OCI-LY7 (cell line): ENCODE measurements around the gene PEPD. TPM values are rescaled to one million over a fixed set of nuclear protein-coding genes. Genes with fewer than 3 reads are reported as not detected.

Source experiments
- BruUV-seq: library from RNA; stranded (reverse); fragments of 400-500 nt; replicated peaks from 2 replicates; lab custom pipeline; 2021; lab: Mats Ljungman, UMichigan
- CTCF ChIA-PET: fragments of 300-600 bp; sonication (Branson Sonifier 250); formaldehyde crosslinking; loops from one replicate; lab custom pipeline; 2022; ENCODE audit warnings: antibody characterized with exemption; ENCODE audit not compliant: unreplicated experiment; lab: Charles Lee
- POLR2A ChIA-PET: fragments of 300-600 bp; sonication (Branson Sonifier 250); formaldehyde crosslinking; loops from one replicate; lab custom pipeline; 2022; ENCODE audit warnings: antibody characterized with exemption; lab: Charles Lee
- DNase-seq: peaks from one replicate; pipeline ENCODE4 v3.0.0-alpha.2; 2015; ENCODE audit warnings: low spot score
- H2AFZ ChIP-seq: fragments of 200-600 bp; sonication (generic), shearing (Covaris generic); 2 replicates; pipeline ENCODE4 v1.6.1; 2014; ENCODE audit warnings: mild to moderate bottlenecking, antibody characterized with exemption, low read length, moderate library complexity
- H3K27ac ChIP-seq: fragments of 200-600 bp; sonication (generic); 2 replicates; pipeline ENCODE4 v1.5.1; 2014; ENCODE audit warnings: mixed run types, low read depth, mild to moderate bottlenecking, moderate library complexity, low read length, inconsistent platforms; ENCODE audit not compliant: poor library complexity, severe bottlenecking
- H3K36me3 ChIP-seq: fragments of 200-600 bp; sonication (generic); 2 replicates; pipeline ENCODE4 v1.6.1; 2014; ENCODE audit warnings: mild to moderate bottlenecking, antibody characterized with exemption, low read length, moderate library complexity, mixed read lengths; ENCODE audit not compliant: insufficient read depth
- H3K4me1 ChIP-seq: fragments of 200-600 bp; sonication (generic); 2 replicates; pipeline ENCODE4 v1.5.1; 2014; ENCODE audit warnings: mild to moderate bottlenecking, low read length; ENCODE audit not compliant: insufficient read depth, poor library complexity, severe bottlenecking
- H3K4me2 ChIP-seq: fragments of 200-600 bp; sonication (generic); 2 replicates; pipeline ENCODE4 v1.6.1; 2014; ENCODE audit warnings: mild to moderate bottlenecking, low read length
- H3K4me3 ChIP-seq: fragments of 200-600 bp; sonication (generic); 2 replicates; pipeline ENCODE4 v1.5.1; 2014; ENCODE audit warnings: mild to moderate bottlenecking, low read depth, low read length; ENCODE audit not compliant: poor library complexity, severe bottlenecking
- H3K79me2 ChIP-seq: fragments of 200-600 bp; sonication (generic); 2 replicates; pipeline ENCODE4 v1.6.1; 2016; ENCODE audit warnings: low read depth, mild to moderate bottlenecking, low read length, moderate library complexity, mixed read lengths; ENCODE audit not compliant: insufficient read depth
- H3K9me2 ChIP-seq: fragments of 200-600 bp; sonication (generic); 2 replicates; pipeline ENCODE4 v1.6.1; 2016; ENCODE audit warnings: mild to moderate bottlenecking, low read length, mixed read lengths; ENCODE audit not compliant: insufficient read depth
- H3K9me3 ChIP-seq: fragments of 200-600 bp; sonication (generic); 2 replicates; pipeline ENCODE4 v1.6.1; 2014; ENCODE audit warnings: mild to moderate bottlenecking, mixed run types, low read length, mixed read lengths
- H4K20me1 ChIP-seq: fragments of 200-600 bp; sonication (generic); 2 replicates; pipeline ENCODE4 v1.6.1; 2014; ENCODE audit warnings: mild to moderate bottlenecking, antibody characterized with exemption, low read length, moderate library complexity, mixed read lengths; ENCODE audit not compliant: insufficient read depth
- EZH2phosphoT487 ChIP-seq: fragments of 200-600 bp; sonication (generic); IDR thresholded peaks from 2 replicates; pipeline ENCODE4 v1.6.1; 2018; ENCODE audit warnings: low read depth, borderline replicate concordance, mild to moderate bottlenecking, mixed run types, antibody characterized with exemption, low read length, moderate library complexity, mixed read lengths
- intact Hi-C: fragments of 100-400 bp; cut with micrococcal nuclease; formaldehyde crosslinking; loops from one replicate; pipeline ENCODE4 v1.10.0; 2022; ENCODE audit not compliant: unreplicated experiment
- total RNA-seq, 2 experiments: library from RNA; depleted of rRNA in 1 of 2; stranded (reverse); fragments of >200 nt in 1 of 2; shearing (Covaris generic) in 1 of 2; gene quantifications; 2 replicates each; pipeline ENCODE4 v1.2.3, GENCODE V29; 2014 to 2022
- TF ChIP-seq, protein P1 (sequence below): fragments of 200-600 bp; sonication (generic); conservative IDR thresholded peaks from 2 replicates; pipeline ENCODE4 v1.5.1; 2014; ENCODE audit warnings: mild to moderate bottlenecking, antibody characterized with exemption, low read length, moderate library complexity, mixed read lengths

The PEPD gene
- total RNA-seq, 2 experiments from 2014 or later: 24.4 to 29.7 TPM

DNA sequence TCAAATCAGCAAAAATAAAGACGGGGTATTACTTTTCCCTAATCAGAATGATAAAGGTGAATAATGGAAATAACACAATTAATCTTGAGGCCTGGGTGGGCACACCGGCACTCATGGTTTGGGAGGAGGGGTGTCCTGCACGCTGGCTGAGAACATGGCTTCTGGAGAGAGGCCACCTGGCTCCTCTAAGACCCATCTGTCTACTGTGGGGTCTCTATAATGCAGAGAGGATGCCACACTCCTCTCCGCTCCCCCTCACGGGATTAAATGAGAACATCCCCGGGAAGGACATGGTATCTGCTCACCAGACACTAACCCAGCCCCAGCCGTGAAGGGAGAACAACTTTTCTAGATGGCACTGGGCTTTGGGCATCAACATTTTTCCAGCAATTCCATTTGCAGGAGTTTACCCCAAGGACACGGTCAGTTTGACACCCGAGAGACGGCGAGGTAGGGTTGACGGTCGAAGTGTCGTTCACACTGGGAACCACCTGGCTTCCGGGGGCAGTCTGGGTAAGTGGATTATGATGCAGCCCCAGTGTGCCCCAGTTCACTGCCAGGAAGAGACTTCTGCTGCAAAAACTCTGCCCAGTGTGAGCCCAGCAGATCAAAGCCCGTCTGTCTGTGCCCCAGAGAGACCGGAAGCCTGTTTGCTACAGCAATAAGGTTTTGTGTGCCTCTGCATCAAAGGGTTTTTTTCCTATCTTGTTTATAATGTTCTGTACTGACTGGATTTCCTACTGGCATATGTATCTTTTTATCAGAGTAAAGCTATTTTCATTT lies 91.5 kb downstream of the PEPD start:
- Histone ChIP-seq H3K4me2 (no peak overlapping the region), H3K27ac (no peak overlapping the region), H3K4me3 (no peak overlapping the region), H3K36me3 (no peaks in the 10 kb centered on the region), H3K9me2 (no peaks in the 10 kb centered on the region), H3K4me1 (no peaks in the 10 kb centered on the region), H3K79me2 (no peaks in the 10 kb centered on the region), H3K9me3 (no peaks in the 10 kb centered on the region), H2AFZ (no peak overlapping the region), H4K20me1 (no peaks in the 10 kb centered on the region)
- DNase-seq: no peak
- BruUV-seq: no TSS peak
- intact Hi-C loops: loop anchor here (1.0 kb wide), 1 partner anchor 341 kb away; no protein-coding TSS in a partner anchor
- POLR2A ChIA-PET: interaction anchor here (0.6 kb wide), 1 partner anchor 900 kb away, joined by 8 read pairs; no protein-coding TSS in a partner anchor
- TF ChIP-seq, protein P1, sequence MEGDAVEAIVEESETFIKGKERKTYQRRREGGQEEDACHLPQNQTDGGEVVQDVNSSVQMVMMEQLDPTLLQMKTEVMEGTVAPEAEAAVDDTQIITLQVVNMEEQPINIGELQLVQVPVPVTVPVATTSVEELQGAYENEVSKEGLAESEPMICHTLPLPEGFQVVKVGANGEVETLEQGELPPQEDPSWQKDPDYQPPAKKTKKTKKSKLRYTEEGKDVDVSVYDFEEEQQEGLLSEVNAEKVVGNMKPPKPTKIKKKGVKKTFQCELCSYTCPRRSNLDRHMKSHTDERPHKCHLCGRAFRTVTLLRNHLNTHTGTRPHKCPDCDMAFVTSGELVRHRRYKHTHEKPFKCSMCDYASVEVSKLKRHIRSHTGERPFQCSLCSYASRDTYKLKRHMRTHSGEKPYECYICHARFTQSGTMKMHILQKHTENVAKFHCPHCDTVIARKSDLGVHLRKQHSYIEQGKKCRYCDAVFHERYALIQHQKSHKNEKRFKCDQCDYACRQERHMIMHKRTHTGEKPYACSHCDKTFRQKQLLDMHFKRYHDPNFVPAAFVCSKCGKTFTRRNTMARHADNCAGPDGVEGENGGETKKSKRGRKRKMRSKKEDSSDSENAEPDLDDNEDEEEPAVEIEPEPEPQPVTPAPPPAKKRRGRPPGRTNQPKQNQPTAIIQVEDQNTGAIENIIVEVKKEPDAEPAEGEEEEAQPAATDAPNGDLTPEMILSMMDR: no peak
- no peak for TF ChIP-seq EZH2phosphoT487
- CTCF ChIA-PET: no interaction called here

DNA sequence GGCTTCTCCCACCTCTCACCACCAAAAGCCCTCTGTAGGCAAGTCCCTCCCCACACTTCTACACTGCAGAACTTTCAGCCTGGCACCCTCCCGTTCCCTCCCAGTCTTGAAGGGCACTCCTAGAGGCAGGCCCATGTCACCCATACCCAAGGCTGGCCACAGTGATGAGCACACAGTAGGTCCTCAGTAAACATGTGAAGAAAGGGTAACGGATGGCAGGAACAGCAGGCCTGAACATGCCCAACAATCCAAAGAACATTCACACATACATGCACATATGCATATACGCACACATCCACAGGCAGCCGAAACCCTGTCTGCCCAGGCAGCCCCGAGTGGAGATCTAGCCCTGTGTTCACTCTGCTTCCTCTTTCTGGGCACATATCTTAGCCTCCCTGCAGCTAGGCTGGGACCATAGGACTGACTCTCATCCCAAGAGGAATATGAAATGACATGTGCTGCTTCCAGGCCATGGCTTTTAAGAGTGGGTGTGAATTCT lies 92.9 kb downstream of the PEPD start:
- Histone ChIP-seq H3K79me2 (no peaks in the 10 kb centered on the region), H2AFZ (no peak overlapping the region), H3K9me3 (no peaks in the 10 kb centered on the region), H4K20me1 (no peaks in the 10 kb centered on the region), H3K4me3 (no peak overlapping the region), H3K36me3 (no peaks in the 10 kb centered on the region), H3K4me2 (no peak overlapping the region), H3K9me2 (no peaks in the 10 kb centered on the region), H3K4me1 (no peaks in the 10 kb centered on the region), H3K27ac (no peak overlapping the region)
- intact Hi-C loops: no loop called here
- TF ChIP-seq, protein P1: no peak
- no peak for TF ChIP-seq EZH2phosphoT487
- BruUV-seq: no TSS peak
- ChIA-PET CTCF (no interaction called here), POLR2A (no interaction called here)
- DNase-seq: no peak
